CD8-positive, alpha-beta memory T cell (primary cell): ENCODE measurements around the gene ZNF630. TPM values are rescaled to one million over a fixed set of nuclear protein-coding genes. Genes with fewer than 3 reads are reported as not detected.
"Not testable (repeated sequence)": the region's sequence is repeated elsewhere in the genome, so short reads cannot be mapped to it uniquely, and the experiment has no call there.

Experiments used
- CTCF ChIA-PET: fragments of 350-600 bp; sonication (Branson Sonifier 250); formaldehyde crosslinking; loops from one replicate; lab custom pipeline; 2021; ENCODE audit warnings: antibody characterized with exemption; lab: Charles Lee
- POLR2A ChIA-PET: fragments of 350-600 bp; sonication (Branson Sonifier 250); formaldehyde crosslinking; loops from one replicate; lab custom pipeline; 2021; ENCODE audit warnings: antibody characterized with exemption; lab: Charles Lee
- DNase-seq, 5 donors: peaks; one replicate each; pipeline versions ENCODE4 v3.0.0 to v3.0.0-alpha.2; 2020 to 2022; ENCODE audit warnings: mixed read lengths in 1 of 5
- H3K27ac ChIP-seq: one replicate; pipeline ENCODE4 v1.7.0; 2013; ENCODE audit warnings: low read depth, mild to moderate bottlenecking, low read length, moderate library complexity
- H3K27me3 ChIP-seq: 2 replicates; pipeline ENCODE4 v1.7.0; 2013; ENCODE audit warnings: low read length, mild to moderate bottlenecking; ENCODE audit not compliant: insufficient read depth, poor library complexity, severe bottlenecking
- H3K36me3 ChIP-seq: 2 replicates; pipeline ENCODE4 v1.7.0; 2013; ENCODE audit warnings: mild to moderate bottlenecking, low read length, moderate library complexity; ENCODE audit not compliant: insufficient read depth
- H3K4me1 ChIP-seq: 2 replicates; pipeline ENCODE4 v1.7.0; 2013; ENCODE audit warnings: mild to moderate bottlenecking, low read length, moderate library complexity; ENCODE audit not compliant: insufficient read depth
- H3K4me3 ChIP-seq: 2 replicates; pipeline ENCODE4 v1.7.0; 2013; ENCODE audit warnings: mild to moderate bottlenecking, low read length
- H3K9me3 ChIP-seq: 2 replicates; pipeline ENCODE4 v1.7.0; 2013; ENCODE audit warnings: mild to moderate bottlenecking, low read length
- H3K27ac Mint-ChIP-seq, 8 donors: one replicate each; pipeline ENCODE4 v1.8.0; 2020 to 2021; ENCODE audit warnings: mixed read lengths in 8 of 8, mild to moderate bottlenecking in 6 of 8, inconsistent platforms in 3 of 8, moderate library complexity in 3 of 8
- H3K27me3 Mint-ChIP-seq, 2 donors: one replicate each; pipeline ENCODE4 v1.8.0; 2020 to 2021; ENCODE audit warnings: mixed read lengths in 2 of 2, mild to moderate bottlenecking in 1 of 2, moderate library complexity in 1 of 2
- H3K36me3 Mint-ChIP-seq, 3 donors: one replicate each; pipeline ENCODE4 v1.8.0; 2020 to 2021; ENCODE audit warnings: mixed read lengths in 3 of 3, inconsistent platforms in 1 of 3, mild to moderate bottlenecking in 1 of 3
- H3K4me1 Mint-ChIP-seq, 3 donors: one replicate each; pipeline ENCODE4 v1.8.0; 2020 to 2021; ENCODE audit warnings: mixed read lengths in 3 of 3, inconsistent platforms in 1 of 3, mild to moderate bottlenecking in 1 of 3
- H3K4me3 Mint-ChIP-seq, 7 donors: one replicate each; pipeline ENCODE4 v1.8.0; 2020 to 2021; ENCODE audit warnings: mixed read lengths in 7 of 7, mild to moderate bottlenecking in 6 of 7, moderate library complexity in 4 of 7, inconsistent platforms in 2 of 7
- H3K9me3 Mint-ChIP-seq, 5 donors: one replicate each; pipeline ENCODE4 v1.8.0; 2020 to 2022; ENCODE audit warnings: mixed read lengths in 5 of 5, mild to moderate bottlenecking in 3 of 5, moderate library complexity in 2 of 5, inconsistent platforms in 1 of 5
- polyA plus RNA-seq: library from polyadenylated mRNA; unstranded; fragments of 300-500 nt; fragmentation: Illumina TruSeq; gene quantifications from one replicate; pipeline ENCODE4 v1.2.3, GENCODE V29; 2021
- total RNA-seq, 2 experiments: library from RNA; stranded (reverse); gene quantifications; one replicate each; pipeline ENCODE4 v1.2.3, GENCODE V29; 2021

Gene ZNF630
- total and polyA plus RNA-seq, 3 experiments from 2014 or later = 0.89 to 1.6 (median 1.5) TPM

DNA sequence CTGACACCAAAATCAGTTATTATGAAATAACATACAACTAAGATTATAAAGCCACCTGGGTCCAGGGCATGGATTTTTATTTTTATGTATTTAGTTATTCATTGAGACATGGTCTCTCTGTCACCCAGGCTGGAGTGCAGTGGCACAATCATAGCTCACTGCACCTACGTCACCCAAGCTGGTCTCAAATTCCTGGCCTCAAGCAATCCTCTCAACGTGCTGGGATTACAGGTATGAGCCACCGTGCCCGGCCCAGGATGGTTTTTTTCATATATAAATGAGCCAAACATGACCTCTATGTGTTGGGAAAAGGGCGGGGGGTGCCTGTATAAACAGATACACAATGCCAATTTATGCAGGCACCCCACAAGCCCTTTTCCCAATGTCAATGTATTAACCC lies 24.6 kb downstream of the ZNF630 start:
- H3K27ac Mint-ChIP-seq = no peak overlapping the region
- ChIA-PET POLR2A (no interaction called here), CTCF (no interaction called here)
- H3K4me3 Mint-ChIP-seq = no peak overlapping the region
- Histone ChIP-seq H3K4me3 (no peak overlapping the region), H3K36me3 (no peaks in the 10 kb centered on the region), H3K27me3 (no peaks in the 10 kb centered on the region), H3K9me3 (no peaks in the 10 kb centered on the region), H3K27ac (no peak overlapping the region), H3K4me1 (no peaks in the 10 kb centered on the region)
- H3K9me3 Mint-ChIP-seq = no peaks in the 10 kb centered on the region
- no peaks in the 10 kb centered on the region for H3K4me1 Mint-ChIP-seq
- DNase-seq = no peak
- peaks cover 0 to 11% (median 0%) of the 10 kb centered on the region in 3 donors for H3K36me3 Mint-ChIP-seq
- H3K27me3 Mint-ChIP-seq = peaks cover 0 to 1% of the 10 kb centered on the region in 2 donors

- no peak overlapping the region for H3K27ac ChIP-seq
- POLR2A ChIA-PET = no interaction called here
- DNase-seq = no peak
- Mint-ChIP-seq H3K27me3 (peaks cover 0 to 1% of the 10 kb centered on the region in 2 donors), H3K36me3 (peaks cover 0 to 12% (median 0%) of the 10 kb centered on the region in 3 donors), H3K4me3 (no peak overlapping the region), H3K27ac (no peak overlapping the region), H3K4me1 (no peaks in the 10 kb centered on the region), H3K9me3 (no peaks in the 10 kb centered on the region)
- H3K9me3 ChIP-seq = no peaks in the 10 kb centered on the region
- H3K36me3 ChIP-seq = no peaks in the 10 kb centered on the region
- CTCF ChIA-PET = no interaction called here
- H3K4me3 ChIP-seq = no peak overlapping the region
- H3K27me3 ChIP-seq = no peaks in the 10 kb centered on the region
- no peaks in the 10 kb centered on the region for H3K4me1 ChIP-seq
Observed at GRCh38 chrX:48045410-48046311, 25.8 kb downstream of the ZNF630 start.

GRCh38 chrX:48043056-48043455 lies 28.4 kb downstream of the ZNF630 start:
- DNase-seq = no peak
- H3K9me3 Mint-ChIP-seq = no peaks in the 10 kb centered on the region
- ChIA-PET POLR2A (no interaction called here), CTCF (no interaction called here)
- Histone ChIP-seq H3K4me1 (no peaks in the 10 kb centered on the region), H3K27me3 (no peaks in the 10 kb centered on the region), H3K27ac (no peak overlapping the region), H3K36me3 (no peaks in the 10 kb centered on the region), H3K9me3 (no peaks in the 10 kb centered on the region), H3K4me3 (no peak overlapping the region)
- no peak overlapping the region for H3K27ac Mint-ChIP-seq
- no peaks in the 10 kb centered on the region for H3K4me1 Mint-ChIP-seq
- H3K36me3 Mint-ChIP-seq = peaks cover 0 to 12% (median 0%) of the 10 kb centered on the region in 3 donors
- H3K4me3 Mint-ChIP-seq = no peak overlapping the region
- peaks cover 0 to 1% of the 10 kb centered on the region in 2 donors for H3K27me3 Mint-ChIP-seq

DNA sequence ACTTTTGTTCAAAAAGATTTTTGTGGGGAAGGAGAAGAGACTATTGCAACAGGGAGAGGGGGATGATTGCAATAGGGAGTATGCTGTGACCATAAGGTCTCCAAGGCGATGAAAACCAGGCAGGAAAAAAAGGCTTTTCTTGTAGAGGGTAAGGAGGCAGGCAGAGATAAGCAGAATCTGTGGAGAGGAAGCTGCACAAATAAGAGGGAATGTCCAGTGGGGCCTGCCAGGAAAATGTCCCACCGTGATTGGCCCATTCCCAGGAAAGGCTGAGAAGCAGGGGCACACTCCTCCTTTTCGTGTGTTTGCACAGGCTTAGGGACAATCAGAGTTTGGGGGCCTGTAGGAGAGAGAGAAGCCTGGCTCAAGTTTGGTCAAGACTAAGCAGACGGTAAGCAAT lies 35.5 kb downstream of the ZNF630 start:
- H3K27me3 ChIP-seq = no peaks in the 10 kb centered on the region
- no peaks in the 10 kb centered on the region for H3K9me3 ChIP-seq
- Mint-ChIP-seq H3K4me3 (no peak overlapping the region), H3K9me3 (no peaks in the 10 kb centered on the region), H3K27me3 (peaks cover 0 to 2% of the 10 kb centered on the region in 2 donors), H3K36me3 (peaks cover 0 to 5% (median 0%) of the 10 kb centered on the region in 3 donors), H3K27ac (no peak overlapping the region), H3K4me1 (no peaks in the 10 kb centered on the region)
- ChIA-PET CTCF (no interaction called here), POLR2A (no interaction called here)
- no peaks in the 10 kb centered on the region for H3K4me1 ChIP-seq
- no peak for DNase-seq
- no peaks in the 10 kb centered on the region for H3K36me3 ChIP-seq
- no peak overlapping the region for H3K27ac ChIP-seq
- H3K4me3 ChIP-seq = no peak overlapping the region

GRCh38 chrX:48030641-48031173 lies 40.7 kb downstream of the ZNF630 start:
- H3K9me3 Mint-ChIP-seq, H3K27me3 ChIP-seq, H3K4me1 Mint-ChIP-seq, H3K27me3 Mint-ChIP-seq, H3K4me3 Mint-ChIP-seq, H3K27ac Mint-ChIP-seq, POLR2A ChIA-PET, H3K27ac ChIP-seq, H3K4me3 ChIP-seq, H3K9me3 ChIP-seq, H3K36me3 Mint-ChIP-seq, H3K4me1 ChIP-seq, H3K36me3 ChIP-seq, DNase-seq: not testable (repeated sequence)
- CTCF ChIA-PET = interaction anchor here (2.3 kb wide), 1 partner anchor 72 kb away, joined by 6 read pairs; no protein-coding TSS in a partner anchor

DNA sequence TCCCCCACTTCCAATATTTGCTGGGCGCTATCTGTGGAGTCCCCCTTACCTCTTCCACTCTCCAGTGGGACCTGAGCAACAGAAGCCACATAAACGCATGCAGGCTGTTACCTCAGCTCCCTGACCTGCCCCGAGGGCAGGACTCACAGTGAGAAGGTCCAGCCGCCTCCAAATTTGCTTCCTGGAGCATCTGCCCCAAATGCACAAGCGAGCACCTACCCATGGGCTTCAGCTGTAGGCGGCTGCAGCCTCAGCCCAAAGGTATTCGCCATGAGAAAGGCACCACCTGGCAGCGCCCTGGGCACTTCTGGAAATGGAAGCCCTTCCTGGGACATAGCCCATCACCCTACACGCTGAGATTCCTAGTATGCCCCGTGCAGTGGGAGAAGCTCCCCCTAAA lies 41.2 kb downstream of the ZNF630 start:
- no peaks in the 10 kb centered on the region for H3K27me3 ChIP-seq
- peaks cover 4 to 10% (median 5%) of the 10 kb centered on the region in 3 donors for H3K4me1 Mint-ChIP-seq
- H3K4me3 ChIP-seq = no peak overlapping the region
- peaks cover 0 to 5% of the 10 kb centered on the region in 2 donors for H3K27me3 Mint-ChIP-seq
- H3K36me3 Mint-ChIP-seq = peaks cover 0 to 2% (median 0%) of the 10 kb centered on the region in 3 donors
- H3K9me3 ChIP-seq = no peaks in the 10 kb centered on the region
- H3K27ac Mint-ChIP-seq = no peak overlapping the region
- no peaks in the 10 kb centered on the region for H3K36me3 ChIP-seq
- no peak overlapping the region for H3K4me3 Mint-ChIP-seq
- H3K27ac ChIP-seq = no peak overlapping the region
- H3K4me1 ChIP-seq = no peaks in the 10 kb centered on the region
- ChIA-PET CTCF (interaction anchor here (2.3 kb wide), 1 partner anchor 71 kb away, joined by 6 read pairs; no protein-coding TSS in a partner anchor), POLR2A (no interaction called here)
- no peak for DNase-seq
- H3K9me3 Mint-ChIP-seq = no peaks in the 10 kb centered on the region

DNA sequence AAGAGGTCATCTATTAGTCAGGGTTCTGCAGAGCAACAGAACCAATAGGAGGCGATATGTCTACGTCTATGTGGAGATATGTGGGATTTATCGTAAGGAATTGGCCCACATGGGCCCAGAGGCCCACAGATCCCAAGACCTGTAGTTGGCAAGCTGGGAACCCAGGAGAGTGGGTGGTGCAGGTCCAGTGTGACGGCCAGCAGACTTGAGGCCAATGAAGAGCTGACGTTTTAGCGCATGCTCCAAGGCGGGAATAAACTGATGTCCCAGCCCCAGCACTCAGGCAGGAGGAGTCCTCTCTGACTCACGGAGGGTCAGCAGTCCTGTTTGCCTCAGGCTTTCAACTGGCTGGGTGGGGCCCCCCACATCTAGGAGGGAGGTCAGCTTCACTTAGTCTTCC lies 43.3 kb downstream of the ZNF630 start:
- H3K4me3 Mint-ChIP-seq = no peak overlapping the region

GRCh38 chrX:48027545-48027944 lies 43.9 kb downstream of the ZNF630 start:
- POLR2A ChIA-PET, DNase-seq, H3K4me3 ChIP-seq, H3K36me3 Mint-ChIP-seq, H3K4me1 ChIP-seq, H3K4me3 Mint-ChIP-seq, H3K9me3 ChIP-seq, H3K9me3 Mint-ChIP-seq, H3K36me3 ChIP-seq, H3K27me3 Mint-ChIP-seq, H3K27ac ChIP-seq, H3K27me3 ChIP-seq: not testable (repeated sequence)
- Mint-ChIP-seq H3K27ac (peak overlapping the region in 1 of 8 donors; percentile 15), H3K4me1 (peaks cover 4 to 10% (median 5%) of the 10 kb centered on the region in 3 donors)
- CTCF ChIA-PET = interaction anchor here (0.7 to 2.1 kb wide), 10 partner anchors 15 to 198 kb away, joined by 3 to 13 read pairs (median 4); no protein-coding TSS in a partner anchor

More for the DNA sequence above, 43.3 kb downstream of the ZNF630 start:
- Histone ChIP-seq H3K36me3 (no peaks in the 10 kb centered on the region), H3K4me1 (no peaks in the 10 kb centered on the region), H3K9me3 (no peaks in the 10 kb centered on the region), H3K27ac (no peak overlapping the region), H3K4me3 (no peak overlapping the region), H3K27me3 (no peaks in the 10 kb centered on the region)
- POLR2A ChIA-PET = no interaction called here
- CTCF ChIA-PET = interaction anchor here (1.1 to 2.3 kb wide), 2 partner anchors 69 to 171 kb away, joined by 3 to 6 read pairs; no protein-coding TSS in a partner anchor
- Mint-ChIP-seq H3K27me3 (peaks cover 0 to 5% of the 10 kb centered on the region in 2 donors), H3K4me1 (peaks cover 4 to 10% (median 5%) of the 10 kb centered on the region in 3 donors), H3K9me3 (no peaks in the 10 kb centered on the region), H3K27ac (no peak overlapping the region), H3K36me3 (peaks cover 0 to 2% (median 0%) of the 10 kb centered on the region in 3 donors)
- DNase-seq = no peak
